Measurements from ENCODE around the gene NEDD9.

The NEDD9 gene

GRCh38 chr6:11228935-11229654 is 3.4 kb downstream of the NEDD9 start:
- Histone ChIP-seq H3K27ac (ENCODE audit: low read depth in 2 of 2, low read length in 2 of 2) (peak overlapping the region; percentile 91 to 95), H3K4me3 (ENCODE audit: low read length in 2 of 2) (peak overlapping the region; percentile 94 to 98), H3K9ac (ENCODE audit: low read depth in 1 of 2, low read length in 2 of 2) (peak overlapping the region; percentile 61 to 93), H3K27me3 (ENCODE audit: control insufficient read depth in 2 of 2, insufficient read depth in 2 of 2, low read length in 2 of 2) (no peaks in the 10 kb centered on the region), H3K36me3 (ENCODE audit: control insufficient read depth in 2 of 2, insufficient read depth in 2 of 2, low read length in 2 of 2) (peaks cover 0 to 4% of the 10 kb centered on the region in 2 donors), H3K4me1 (ENCODE audit: control insufficient read depth in 2 of 2, insufficient read depth in 2 of 2, low read length in 2 of 2) (peaks cover 8 to 12% of the 10 kb centered on the region in 2 donors), H3K9me3 (ENCODE audit: control insufficient read depth in 2 of 2, low read length in 2 of 2) (no peaks in the 10 kb centered on the region)

DNA sequence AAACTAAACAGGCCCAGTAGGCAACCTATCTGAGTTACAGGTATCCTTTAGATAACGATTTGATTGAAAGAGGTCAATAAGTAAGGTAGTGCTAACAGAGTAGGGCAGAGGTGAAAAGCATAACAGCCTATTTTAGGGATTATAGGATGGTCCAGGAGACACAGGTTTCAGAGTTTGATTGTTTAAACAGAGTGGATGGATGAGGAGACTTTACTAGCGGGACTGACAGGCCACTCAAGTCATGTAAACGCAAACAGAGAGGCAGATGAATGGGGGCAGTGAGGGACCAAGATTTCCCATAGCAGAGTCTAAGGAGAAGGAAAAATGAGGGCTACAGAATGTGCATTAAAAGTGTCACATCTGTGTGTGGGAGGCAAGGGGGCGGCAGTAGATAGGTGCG is 4.8 kb downstream of the NEDD9 start:
- H3K36me3 ChIP-seq (ENCODE audit: control insufficient read depth in 2 of 2, insufficient read depth in 2 of 2, low read length in 2 of 2), result peaks cover 0 to 5% of the 10 kb centered on the region in 2 donors
- H3K27me3 ChIP-seq (ENCODE audit: control insufficient read depth in 2 of 2, insufficient read depth in 2 of 2, low read length in 2 of 2), result no peaks in the 10 kb centered on the region
- H3K9me3 ChIP-seq (ENCODE audit: control insufficient read depth in 2 of 2, low read length in 2 of 2), result no peaks in the 10 kb centered on the region
- peaks cover 7 to 10% of the 10 kb centered on the region in 2 donors for H3K4me1 ChIP-seq (ENCODE audit: control insufficient read depth in 2 of 2, insufficient read depth in 2 of 2, low read length in 2 of 2)
- H3K27ac ChIP-seq (ENCODE audit: low read depth in 2 of 2, low read length in 2 of 2), result peak overlapping the region in 1 of 2 donors; percentile 28
- no peak overlapping the region for H3K4me3 ChIP-seq (ENCODE audit: low read length in 2 of 2)
- H3K9ac ChIP-seq (ENCODE audit: low read depth in 1 of 2, low read length in 2 of 2), result no peak overlapping the region

DNA sequence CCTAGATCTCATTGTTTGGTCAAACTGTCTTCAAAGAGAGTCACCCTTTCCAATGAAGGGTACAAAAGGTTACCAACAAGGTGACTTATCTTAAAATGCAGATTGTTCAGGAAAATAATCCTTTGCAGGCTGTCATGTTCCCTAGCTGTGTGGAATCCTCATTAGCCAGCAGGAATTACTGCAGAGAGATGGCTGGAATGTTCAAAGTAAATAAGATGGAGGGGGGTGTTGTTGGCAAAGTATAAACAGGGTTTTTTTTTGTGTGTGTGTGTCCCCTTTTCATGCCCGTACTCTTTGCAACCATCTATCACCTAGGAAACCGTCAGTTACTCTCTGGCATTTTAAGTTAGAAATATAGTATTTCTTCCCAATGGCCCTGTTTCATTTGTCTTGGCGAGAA is 6.5 kb downstream of the NEDD9 start:
- no peak overlapping the region for H3K4me3 ChIP-seq (ENCODE audit: low read length in 2 of 2)
- H3K27ac ChIP-seq (ENCODE audit: low read depth in 2 of 2, low read length in 2 of 2), result no peak overlapping the region
- peaks cover 0 to 5% of the 10 kb centered on the region in 2 donors for H3K36me3 ChIP-seq (ENCODE audit: control insufficient read depth in 2 of 2, insufficient read depth in 2 of 2, low read length in 2 of 2)
- no peaks in the 10 kb centered on the region for H3K27me3 ChIP-seq (ENCODE audit: control insufficient read depth in 2 of 2, insufficient read depth in 2 of 2, low read length in 2 of 2)
- H3K9me3 ChIP-seq (ENCODE audit: control insufficient read depth in 2 of 2, low read length in 2 of 2), result no peaks in the 10 kb centered on the region
- H3K4me1 ChIP-seq (ENCODE audit: control insufficient read depth in 2 of 2, insufficient read depth in 2 of 2, low read length in 2 of 2), result peaks cover 15 to 18% of the 10 kb centered on the region in 2 donors
- no peak overlapping the region for H3K9ac ChIP-seq (ENCODE audit: low read depth in 1 of 2, low read length in 2 of 2)

DNA sequence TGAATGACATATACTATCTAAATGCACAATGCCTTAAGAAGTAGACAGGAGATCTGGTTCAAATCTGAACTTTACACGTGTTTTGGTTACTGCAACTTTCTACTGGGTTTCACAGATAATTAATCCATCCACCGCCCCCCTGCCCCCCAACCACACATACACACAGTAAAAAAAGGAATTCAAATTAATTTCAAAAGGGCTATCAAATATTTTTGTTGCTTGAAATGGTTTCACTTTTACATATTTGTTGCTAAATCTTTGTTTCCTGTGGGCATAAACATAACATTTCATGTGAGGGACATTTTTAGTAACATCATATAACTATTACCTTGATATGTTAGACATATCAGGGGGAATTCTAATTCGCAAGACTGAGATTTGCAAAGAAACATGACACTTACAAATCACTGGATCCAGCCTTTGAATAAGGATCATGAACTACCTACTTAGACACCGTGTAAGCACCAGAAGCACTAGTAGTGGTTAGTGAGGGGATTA is 7.5 kb downstream of the NEDD9 start:
- Histone ChIP-seq H3K9ac (ENCODE audit: low read depth in 1 of 2, low read length in 2 of 2) (no peak overlapping the region), H3K27ac (ENCODE audit: low read depth in 2 of 2, low read length in 2 of 2) (peak overlapping the region; percentile 11 to 61)

DNA sequence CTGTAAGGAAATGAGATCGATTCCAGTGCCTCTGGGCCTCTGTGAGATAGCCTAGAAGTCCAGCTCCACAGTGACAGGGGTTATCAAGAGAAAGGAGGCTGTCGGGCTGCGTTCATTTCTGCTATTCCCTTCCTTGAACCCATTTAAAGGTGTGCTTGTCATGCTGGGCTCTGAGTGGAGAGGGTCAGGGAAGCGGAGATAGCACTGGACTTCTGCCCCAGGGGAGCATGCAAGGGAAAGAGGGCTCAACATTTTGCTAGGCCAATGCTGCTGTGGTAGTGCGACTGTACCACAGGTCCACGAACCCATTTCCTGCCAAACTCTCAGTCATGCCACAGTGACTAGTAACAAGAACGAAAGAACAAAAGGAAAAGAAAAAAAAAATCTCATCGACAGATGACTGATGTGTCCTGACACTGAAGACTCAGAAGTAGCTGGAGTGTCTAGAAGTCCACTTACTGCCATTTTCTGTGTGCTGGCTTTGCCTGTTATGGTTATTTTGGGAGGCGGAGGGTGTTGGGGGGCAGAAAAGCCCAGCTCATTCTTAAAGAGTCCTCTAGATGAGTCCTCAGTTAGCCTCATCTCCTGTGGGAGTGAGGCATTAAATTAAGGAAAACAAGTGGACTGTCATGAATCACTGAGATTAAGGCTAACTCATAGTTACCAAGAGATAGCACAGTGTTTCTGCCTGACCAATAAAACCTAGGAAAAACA is 8.1 kb downstream of the NEDD9 start:
- Histone ChIP-seq H3K9me3 (ENCODE audit: control insufficient read depth in 2 of 2, low read length in 2 of 2) (no peaks in the 10 kb centered on the region), H3K4me3 (ENCODE audit: low read length in 2 of 2) (no peak overlapping the region), H3K4me1 (ENCODE audit: control insufficient read depth in 2 of 2, insufficient read depth in 2 of 2, low read length in 2 of 2) (peaks cover 25 to 32% of the 10 kb centered on the region in 2 donors), H3K27ac (ENCODE audit: low read depth in 2 of 2, low read length in 2 of 2) (peak overlapping the region; percentile 11 to 61), H3K9ac (ENCODE audit: low read depth in 1 of 2, low read length in 2 of 2) (no peak overlapping the region), H3K36me3 (ENCODE audit: control insufficient read depth in 2 of 2, insufficient read depth in 2 of 2, low read length in 2 of 2) (peaks cover 0 to 5% of the 10 kb centered on the region in 2 donors), H3K27me3 (ENCODE audit: control insufficient read depth in 2 of 2, insufficient read depth in 2 of 2, low read length in 2 of 2) (no peaks in the 10 kb centered on the region)

More for the DNA sequence above, 7.5 kb downstream of the NEDD9 start:
- H3K36me3 ChIP-seq (ENCODE audit: control insufficient read depth in 2 of 2, insufficient read depth in 2 of 2, low read length in 2 of 2), result peaks cover 0 to 5% of the 10 kb centered on the region in 2 donors
- H3K27me3 ChIP-seq (ENCODE audit: control insufficient read depth in 2 of 2, insufficient read depth in 2 of 2, low read length in 2 of 2), result no peaks in the 10 kb centered on the region
- H3K4me3 ChIP-seq (ENCODE audit: low read length in 2 of 2), result no peak overlapping the region
- no peaks in the 10 kb centered on the region for H3K9me3 ChIP-seq (ENCODE audit: control insufficient read depth in 2 of 2, low read length in 2 of 2)
- peaks cover 19 to 27% of the 10 kb centered on the region in 2 donors for H3K4me1 ChIP-seq (ENCODE audit: control insufficient read depth in 2 of 2, insufficient read depth in 2 of 2, low read length in 2 of 2)

GRCh38 chr6:11223286-11223864 is 9.1 kb downstream of the NEDD9 start:
- H3K4me3 ChIP-seq (ENCODE audit: low read length in 2 of 2), result no peak overlapping the region

GRCh38 chr6:11222385-11223277 is 9.8 kb downstream of the NEDD9 start:
- Histone ChIP-seq H3K4me3 (ENCODE audit: low read length in 2 of 2) (no peak overlapping the region), H3K27ac (ENCODE audit: low read depth in 2 of 2, low read length in 2 of 2) (peak overlapping the region; percentile 32 to 57), H3K9ac (ENCODE audit: low read depth in 1 of 2, low read length in 2 of 2) (peak overlapping the region; percentile 21 to 35), H3K9me3 (ENCODE audit: control insufficient read depth in 2 of 2, low read length in 2 of 2) (no peaks in the 10 kb centered on the region), H3K36me3 (ENCODE audit: control insufficient read depth in 2 of 2, insufficient read depth in 2 of 2, low read length in 2 of 2) (peaks cover 0 to 5% of the 10 kb centered on the region in 2 donors), H3K4me1 (ENCODE audit: control insufficient read depth in 2 of 2, insufficient read depth in 2 of 2, low read length in 2 of 2) (peaks cover 43 to 49% of the 10 kb centered on the region in 2 donors), H3K27me3 (ENCODE audit: control insufficient read depth in 2 of 2, insufficient read depth in 2 of 2, low read length in 2 of 2) (no peaks in the 10 kb centered on the region)

More at GRCh38 chr6:11223286-11223864, 9.1 kb downstream of the NEDD9 start:
- no peaks in the 10 kb centered on the region for H3K27me3 ChIP-seq (ENCODE audit: control insufficient read depth in 2 of 2, insufficient read depth in 2 of 2, low read length in 2 of 2)
- H3K9ac ChIP-seq (ENCODE audit: low read depth in 1 of 2, low read length in 2 of 2), result peak overlapping the region in 1 of 2 donors; percentile 6
- H3K9me3 ChIP-seq (ENCODE audit: control insufficient read depth in 2 of 2, low read length in 2 of 2), result no peaks in the 10 kb centered on the region
- H3K27ac ChIP-seq (ENCODE audit: low read depth in 2 of 2, low read length in 2 of 2), result peak overlapping the region; percentile 32 to 57
- peaks cover 0 to 5% of the 10 kb centered on the region in 2 donors for H3K36me3 ChIP-seq (ENCODE audit: control insufficient read depth in 2 of 2, insufficient read depth in 2 of 2, low read length in 2 of 2)
- H3K4me1 ChIP-seq (ENCODE audit: control insufficient read depth in 2 of 2, insufficient read depth in 2 of 2, low read length in 2 of 2), result peaks cover 35 to 43% of the 10 kb centered on the region in 2 donors

GRCh38 chr6:11221623-11222384 is 10.7 kb downstream of the NEDD9 start:
- H3K4me1 ChIP-seq (ENCODE audit: control insufficient read depth in 2 of 2, insufficient read depth in 2 of 2, low read length in 2 of 2), result peaks cover 50 to 51% of the 10 kb centered on the region in 2 donors
- H3K27me3 ChIP-seq (ENCODE audit: control insufficient read depth in 2 of 2, insufficient read depth in 2 of 2, low read length in 2 of 2), result no peaks in the 10 kb centered on the region
- peak overlapping the region; percentile 28 to 57 for H3K27ac ChIP-seq (ENCODE audit: low read depth in 2 of 2, low read length in 2 of 2)
- H3K9me3 ChIP-seq (ENCODE audit: control insufficient read depth in 2 of 2, low read length in 2 of 2), result no peaks in the 10 kb centered on the region
- peak overlapping the region in 1 of 2 donors; percentile 21 for H3K9ac ChIP-seq (ENCODE audit: low read depth in 1 of 2, low read length in 2 of 2)
- peaks cover 0 to 5% of the 10 kb centered on the region in 2 donors for H3K36me3 ChIP-seq (ENCODE audit: control insufficient read depth in 2 of 2, insufficient read depth in 2 of 2, low read length in 2 of 2)
- no peak overlapping the region for H3K4me3 ChIP-seq (ENCODE audit: low read length in 2 of 2)

DNA sequence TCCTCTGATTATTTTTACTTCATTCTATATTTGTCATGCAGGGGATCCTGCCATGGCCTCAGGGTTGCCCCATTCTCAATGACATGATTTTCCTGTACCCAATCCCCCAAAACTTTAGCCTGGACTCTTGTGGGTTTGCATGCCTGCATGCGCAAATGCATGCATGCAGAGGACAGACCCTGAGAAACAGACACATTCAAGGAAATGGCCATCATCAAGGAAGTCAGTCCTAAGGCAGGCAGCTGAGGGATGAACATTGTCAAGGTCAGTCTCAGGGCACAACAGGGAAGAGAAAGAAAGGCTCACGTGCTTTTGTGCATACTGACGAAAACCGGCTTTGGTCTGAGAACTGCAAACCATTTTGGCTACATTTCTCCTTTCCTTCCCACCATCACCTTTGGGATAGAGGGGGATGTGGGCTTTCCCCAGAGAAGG is 13.1 kb downstream of the NEDD9 start:
- Histone ChIP-seq H3K4me3 (ENCODE audit: low read length in 2 of 2) (peak overlapping the region in 1 of 2 donors; percentile 20), H3K4me1 (ENCODE audit: control insufficient read depth in 2 of 2, insufficient read depth in 2 of 2, low read length in 2 of 2) (peaks cover 59 to 65% of the 10 kb centered on the region in 2 donors), H3K36me3 (ENCODE audit: control insufficient read depth in 2 of 2, insufficient read depth in 2 of 2, low read length in 2 of 2) (peaks cover 5 to 13% of the 10 kb centered on the region in 2 donors), H3K9ac (ENCODE audit: low read depth in 1 of 2, low read length in 2 of 2) (peak overlapping the region; percentile 28 to 61), H3K27me3 (ENCODE audit: control insufficient read depth in 2 of 2, insufficient read depth in 2 of 2, low read length in 2 of 2) (no peaks in the 10 kb centered on the region), H3K9me3 (ENCODE audit: control insufficient read depth in 2 of 2, low read length in 2 of 2) (no peaks in the 10 kb centered on the region), H3K27ac (ENCODE audit: low read depth in 2 of 2, low read length in 2 of 2) (peak overlapping the region; percentile 87 to 90)
